Adipocyte (in vitro differentiated cells): ENCODE data around the gene NFIB.

Experiments used
- DNase-seq: peaks from one replicate; pipeline ENCODE4 v3.0.0-alpha.2; 2015; ENCODE audit warnings: low read depth
- H3K27me3 ChIP-seq: replicated peaks from 2 replicates; pipeline ENCODE4 v1.7.0; 2013; ENCODE audit warnings: mild to moderate bottlenecking, low read length, moderate library complexity; ENCODE audit not compliant: control insufficient read depth, insufficient read depth
- H3K36me3 ChIP-seq: 2 replicates; pipeline ENCODE4 v1.7.0; 2013; ENCODE audit warnings: low read length, mild to moderate bottlenecking, moderate library complexity; ENCODE audit not compliant: control insufficient read depth, insufficient read depth, severe bottlenecking
- H3K4me1 ChIP-seq: 2 replicates; pipeline ENCODE4 v1.7.0; 2013; ENCODE audit warnings: mild to moderate bottlenecking, low read length, moderate library complexity; ENCODE audit not compliant: control insufficient read depth, insufficient read depth
- H3K4me3 ChIP-seq: 2 replicates; pipeline ENCODE4 v1.7.0; 2013; ENCODE audit warnings: mild to moderate bottlenecking, low read length, moderate library complexity
- H3K9ac ChIP-seq: 2 replicates; pipeline ENCODE4 v1.7.0; 2013; ENCODE audit warnings: mild to moderate bottlenecking, low read length, moderate library complexity
- H3K9me3 ChIP-seq: 2 replicates; pipeline ENCODE4 v1.7.0; 2013; ENCODE audit warnings: mild to moderate bottlenecking, low read length, moderate library complexity; ENCODE audit not compliant: control insufficient read depth

Gene NFIB

GRCh38 chr9:14343261-14344031, 29.5 kb upstream of the NFIB start:
- Histone ChIP-seq H3K36me3 (no peaks in the 10 kb centered on the region), H3K27me3 (peaks cover 70% of the 10 kb centered on the region), H3K4me3 (no peak overlapping the region), H3K4me1 (peaks cover 22% of the 10 kb centered on the region), H3K9ac (no peak overlapping the region), H3K9me3 (no peaks in the 10 kb centered on the region)
- DNase-seq: no peak

DNA sequence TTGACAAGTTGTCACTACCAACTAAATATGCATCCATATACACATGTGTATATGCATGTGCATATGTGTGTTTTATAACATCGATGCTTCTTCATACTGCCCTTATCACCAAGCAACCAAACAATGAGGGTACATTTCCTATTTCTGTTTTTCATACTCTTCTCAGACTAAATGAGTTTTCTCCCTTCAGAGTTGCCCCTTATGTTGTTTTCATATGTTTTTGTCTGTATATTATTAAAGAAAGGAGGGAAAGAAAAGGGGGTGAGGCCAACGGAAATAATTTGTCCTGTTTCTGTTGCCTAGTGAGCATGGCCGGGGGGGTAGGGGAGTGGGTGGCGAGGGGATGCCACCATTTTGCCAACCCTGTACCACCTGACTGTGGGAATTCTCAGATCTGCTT, 28.8 kb upstream of the NFIB start:
- Histone ChIP-seq H3K4me1 (peaks cover 15% of the 10 kb centered on the region), H3K9ac (no peak overlapping the region), H3K9me3 (no peaks in the 10 kb centered on the region), H3K4me3 (no peak overlapping the region), H3K36me3 (no peaks in the 10 kb centered on the region), H3K27me3 (peaks cover 63% of the 10 kb centered on the region)
- DNase-seq: no peak

- peaks cover 53% of the 10 kb centered on the region for H3K27me3 ChIP-seq
- peaks cover 5% of the 10 kb centered on the region for H3K4me1 ChIP-seq
- no peak overlapping the region for H3K9ac ChIP-seq
- DNase-seq: no peak
- H3K9me3 ChIP-seq: no peaks in the 10 kb centered on the region
- H3K36me3 ChIP-seq: no peaks in the 10 kb centered on the region
- no peak overlapping the region for H3K4me3 ChIP-seq
These were observed 27.6 kb upstream of the NFIB start for GRCh38 chr9:14341437-14342122.

GRCh38 chr9:14340994-14341393, 27.1 kb upstream of the NFIB start:
- no peak for DNase-seq
- Histone ChIP-seq H3K9ac (no peak overlapping the region), H3K36me3 (no peaks in the 10 kb centered on the region), H3K4me3 (no peak overlapping the region), H3K4me1 (peaks cover 4% of the 10 kb centered on the region), H3K9me3 (no peaks in the 10 kb centered on the region), H3K27me3 (peaks cover 48% of the 10 kb centered on the region)

DNA sequence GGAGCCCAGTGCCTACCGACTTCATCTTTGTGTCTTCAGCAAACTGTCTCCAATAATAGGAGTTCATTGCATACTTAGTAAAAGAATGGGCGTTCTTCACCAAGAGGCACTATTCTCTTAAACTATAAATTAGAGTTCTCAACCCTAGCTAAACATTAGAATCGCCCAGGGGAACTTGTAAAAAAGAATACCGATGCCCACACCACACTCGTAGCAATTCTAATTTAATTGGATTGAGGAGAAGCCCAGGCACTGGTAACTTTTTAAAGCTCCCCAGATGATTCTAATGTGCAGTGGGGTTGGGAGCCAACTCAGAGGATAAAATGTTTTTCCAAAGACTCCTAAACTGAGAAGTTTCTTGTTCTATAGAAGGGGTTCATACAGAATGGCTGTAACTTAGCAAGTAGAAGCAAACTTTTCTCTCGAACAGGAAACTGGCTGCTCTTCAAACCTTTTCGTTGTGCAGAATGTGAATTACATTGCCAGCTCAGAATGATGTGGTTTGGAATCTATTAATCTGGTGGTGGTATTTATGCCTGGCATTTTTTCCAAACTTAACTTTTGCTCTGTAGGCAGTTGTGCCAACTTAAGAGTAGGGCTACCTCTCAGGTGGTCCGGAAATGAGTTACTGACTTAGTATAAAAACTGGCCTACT, 26.4 kb upstream of the NFIB start:
- H3K9me3 ChIP-seq: no peaks in the 10 kb centered on the region
- no peak overlapping the region for H3K9ac ChIP-seq
- H3K36me3 ChIP-seq: no peaks in the 10 kb centered on the region
- H3K4me3 ChIP-seq: no peak overlapping the region
- peaks cover 41% of the 10 kb centered on the region for H3K27me3 ChIP-seq
- DNase-seq: no peak
- H3K4me1 ChIP-seq: peaks cover 4% of the 10 kb centered on the region

DNA sequence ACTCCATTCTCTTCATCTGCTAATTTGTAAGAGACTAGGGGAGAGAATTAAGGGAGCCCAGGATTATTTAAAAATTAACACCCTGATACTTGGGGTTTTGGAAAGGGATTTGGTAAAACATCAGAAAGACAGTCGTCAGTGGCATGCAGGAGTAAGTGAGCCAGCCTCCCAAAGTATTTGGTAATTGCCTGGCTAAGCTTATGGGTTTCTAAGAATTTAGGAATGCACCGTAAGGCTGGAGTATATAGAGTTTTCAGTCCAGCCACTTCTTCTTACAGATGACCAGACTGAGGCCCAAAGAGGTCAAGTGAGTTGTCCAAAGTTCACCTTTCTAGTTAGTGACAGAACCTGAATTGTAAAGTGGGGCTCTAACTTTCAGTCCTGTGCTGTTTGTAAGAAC, 25.8 kb upstream of the NFIB start:
- DNase-seq: no peak
- Histone ChIP-seq H3K9ac (no peak overlapping the region), H3K9me3 (no peaks in the 10 kb centered on the region), H3K4me1 (peaks cover 4% of the 10 kb centered on the region), H3K4me3 (no peak overlapping the region), H3K36me3 (no peaks in the 10 kb centered on the region), H3K27me3 (peaks cover 36% of the 10 kb centered on the region)

DNA sequence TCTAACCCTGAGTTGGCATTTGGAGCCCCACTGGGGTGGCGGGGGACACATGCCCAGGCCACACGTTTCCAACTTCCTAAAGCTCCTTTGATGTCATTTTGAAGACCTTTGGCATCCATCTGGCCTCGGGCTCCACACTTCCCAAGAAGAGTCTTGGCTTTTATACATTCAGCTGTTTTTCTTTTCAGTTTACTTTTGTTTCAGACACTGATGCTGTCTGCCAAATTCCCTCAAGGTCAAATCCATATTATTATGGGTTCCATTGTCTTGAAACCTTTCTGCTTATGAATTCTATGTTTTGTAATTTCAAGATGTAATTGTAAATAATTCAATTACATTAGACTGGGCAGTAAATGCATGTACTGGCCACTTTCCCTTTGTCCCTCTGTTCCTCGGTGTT, 23.7 kb upstream of the NFIB start:
- H3K36me3 ChIP-seq: no peaks in the 10 kb centered on the region
- H3K9ac ChIP-seq: no peak overlapping the region
- no peaks in the 10 kb centered on the region for H3K4me1 ChIP-seq
- peaks cover 21% of the 10 kb centered on the region for H3K27me3 ChIP-seq
- DNase-seq: no peak
- H3K9me3 ChIP-seq: no peaks in the 10 kb centered on the region
- H3K4me3 ChIP-seq: no peak overlapping the region

DNA sequence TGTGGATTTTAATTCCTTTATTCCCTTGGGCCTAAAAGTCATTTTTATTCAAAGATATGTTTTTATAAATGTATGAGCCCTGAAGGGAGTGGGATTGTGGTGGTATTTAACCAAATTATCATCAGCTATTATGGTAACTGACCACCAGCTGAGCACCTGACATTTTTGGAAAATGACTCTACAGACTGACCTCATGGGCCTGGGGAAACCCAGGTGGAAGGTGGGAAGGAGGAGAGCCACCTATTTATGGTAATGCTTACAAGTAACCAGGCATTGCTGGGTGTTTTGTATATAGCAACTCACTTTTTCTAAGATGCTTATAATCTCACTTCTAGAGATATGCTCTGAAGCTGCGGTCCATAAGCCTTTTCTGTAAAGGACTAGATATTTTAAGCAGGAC, 22.3 kb upstream of the NFIB start:
- H3K4me3 ChIP-seq: no peak overlapping the region
- no peak overlapping the region for H3K9ac ChIP-seq
- no peaks in the 10 kb centered on the region for H3K4me1 ChIP-seq
- no peak for DNase-seq
- H3K27me3 ChIP-seq: peaks cover 7% of the 10 kb centered on the region
- no peaks in the 10 kb centered on the region for H3K36me3 ChIP-seq
- no peaks in the 10 kb centered on the region for H3K9me3 ChIP-seq

- no peaks in the 10 kb centered on the region for H3K27me3 ChIP-seq
- no peaks in the 10 kb centered on the region for H3K9me3 ChIP-seq
- no peaks in the 10 kb centered on the region for H3K36me3 ChIP-seq
These were observed 17.2 kb upstream of the NFIB start for GRCh38 chr9:14331120-14331519.

GRCh38 chr9:14327036-14327435, 13.1 kb upstream of the NFIB start:
- Histone ChIP-seq H3K4me3 (no peak overlapping the region), H3K9me3 (no peaks in the 10 kb centered on the region), H3K9ac (no peak overlapping the region), H3K36me3 (no peaks in the 10 kb centered on the region), H3K4me1 (peaks cover 19% of the 10 kb centered on the region), H3K27me3 (no peaks in the 10 kb centered on the region)
- no peak for DNase-seq

More at GRCh38 chr9:14331120-14331519, 17.2 kb upstream of the NFIB start:
- no peak for DNase-seq
- no peak overlapping the region for H3K9ac ChIP-seq
- no peak overlapping the region for H3K4me3 ChIP-seq
- peaks cover 11% of the 10 kb centered on the region for H3K4me1 ChIP-seq

GRCh38 chr9:14326264-14326826, 12.4 kb upstream of the NFIB start:
- H3K4me1 ChIP-seq: peaks cover 23% of the 10 kb centered on the region
- no peak overlapping the region for H3K4me3 ChIP-seq
- no peaks in the 10 kb centered on the region for H3K9me3 ChIP-seq
- peak; percentile 58 for DNase-seq
- no peaks in the 10 kb centered on the region for H3K36me3 ChIP-seq
- H3K9ac ChIP-seq: no peak overlapping the region
- no peaks in the 10 kb centered on the region for H3K27me3 ChIP-seq
